RWPE2 (cell line): Measurements from ENCODE around the gene PUM1.
"Not testable (repeated sequence)": the region's sequence is repeated elsewhere in the genome, so short reads cannot be mapped to it uniquely, and the experiment has no call there.

ENCODE experiments used
- ATAC-seq: fragments of 200-7000 bp; cut with Tn5 transposase; 3 replicates; pipeline ENCODE4 v1.9.1; 2021; ENCODE audit warnings: low read depth
- DNase-seq: peaks from one replicate; pipeline ENCODE4 v3.0.0-alpha.2; 2020; ENCODE audit warnings: low spot score
- H3K27ac ChIP-seq: fragments of 450-650 bp; 2 replicates; pipeline ENCODE4 v1.5.1; 2017; ENCODE audit warnings: mild to moderate bottlenecking; ENCODE audit not compliant: poor library complexity, severe bottlenecking
- H3K27me3 ChIP-seq: fragments of 250-450 bp; sonication (Bioruptor Pico); 2 replicates; pipeline ENCODE4 v1.5.1; 2021; ENCODE audit warnings: mild to moderate bottlenecking, moderate library complexity; ENCODE audit not compliant: insufficient read depth, poor library complexity, severe bottlenecking
- H3K36me3 ChIP-seq: fragments of 250-450 bp; sonication (Bioruptor Pico); 2 replicates; pipeline ENCODE4 v1.5.1; 2020; ENCODE audit warnings: low read depth, mild to moderate bottlenecking, moderate library complexity
- H3K4me1 ChIP-seq: fragments of 250-450 bp; sonication (Bioruptor Pico); 2 replicates; pipeline ENCODE4 v1.5.1; 2021; ENCODE audit warnings: mild to moderate bottlenecking, moderate library complexity; ENCODE audit not compliant: insufficient read depth, poor library complexity, severe bottlenecking
- H3K4me3 ChIP-seq: fragments of 250-450 bp; sonication (Bioruptor Pico); 2 replicates; pipeline ENCODE4 v1.5.1; 2021; ENCODE audit warnings: mild to moderate bottlenecking, moderate library complexity; ENCODE audit not compliant: severe bottlenecking
- H3K9me3 ChIP-seq: fragments of 250-450 bp; sonication (Bioruptor Pico); 2 replicates; pipeline ENCODE4 v1.5.1; 2021; ENCODE audit warnings: mild to moderate bottlenecking, moderate library complexity; ENCODE audit not compliant: severe bottlenecking
- TF ChIP-seq, protein P1 (sequence below): fragments of 450-650 bp; IDR thresholded peaks from one replicate; pipeline ENCODE4 v1.5.1; 2017; ENCODE audit warnings: mild to moderate bottlenecking, moderate library complexity; ENCODE audit not compliant: poor library complexity, severe bottlenecking

The PUM1 gene

GRCh38 chr1:31043631-31044030 is 21.9 kb downstream of the PUM1 start:
- DNase-seq = no peak
- Histone ChIP-seq H3K9me3 (no peaks in the 10 kb centered on the region), H3K27ac (no peak overlapping the region), H3K36me3 (peaks cover 70% of the 10 kb centered on the region), H3K4me3 (no peak overlapping the region), H3K27me3 (no peaks in the 10 kb centered on the region), H3K4me1 (peaks cover 54% of the 10 kb centered on the region)
- no peak for ATAC-seq
- TF ChIP-seq, protein P1, sequence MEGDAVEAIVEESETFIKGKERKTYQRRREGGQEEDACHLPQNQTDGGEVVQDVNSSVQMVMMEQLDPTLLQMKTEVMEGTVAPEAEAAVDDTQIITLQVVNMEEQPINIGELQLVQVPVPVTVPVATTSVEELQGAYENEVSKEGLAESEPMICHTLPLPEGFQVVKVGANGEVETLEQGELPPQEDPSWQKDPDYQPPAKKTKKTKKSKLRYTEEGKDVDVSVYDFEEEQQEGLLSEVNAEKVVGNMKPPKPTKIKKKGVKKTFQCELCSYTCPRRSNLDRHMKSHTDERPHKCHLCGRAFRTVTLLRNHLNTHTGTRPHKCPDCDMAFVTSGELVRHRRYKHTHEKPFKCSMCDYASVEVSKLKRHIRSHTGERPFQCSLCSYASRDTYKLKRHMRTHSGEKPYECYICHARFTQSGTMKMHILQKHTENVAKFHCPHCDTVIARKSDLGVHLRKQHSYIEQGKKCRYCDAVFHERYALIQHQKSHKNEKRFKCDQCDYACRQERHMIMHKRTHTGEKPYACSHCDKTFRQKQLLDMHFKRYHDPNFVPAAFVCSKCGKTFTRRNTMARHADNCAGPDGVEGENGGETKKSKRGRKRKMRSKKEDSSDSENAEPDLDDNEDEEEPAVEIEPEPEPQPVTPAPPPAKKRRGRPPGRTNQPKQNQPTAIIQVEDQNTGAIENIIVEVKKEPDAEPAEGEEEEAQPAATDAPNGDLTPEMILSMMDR = no peak

DNA sequence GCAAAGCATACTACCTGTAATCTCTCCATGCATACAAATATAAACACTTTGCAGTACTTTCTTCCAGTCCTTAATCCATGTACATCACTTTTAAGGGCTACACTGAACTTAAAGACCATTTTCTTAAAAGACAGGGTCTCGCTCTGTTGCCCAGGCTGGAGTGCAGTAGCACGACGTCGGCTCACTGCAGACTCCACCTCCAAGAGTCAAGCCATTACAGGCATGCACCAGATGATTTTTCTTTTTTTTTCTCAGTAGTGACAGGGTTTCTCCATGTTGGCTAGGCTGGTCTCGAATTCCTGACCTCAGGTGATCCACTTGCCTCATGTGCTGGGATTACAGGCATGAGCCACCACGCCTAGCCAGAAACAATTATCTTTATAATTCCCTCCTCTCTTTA is 22.9 kb downstream of the PUM1 start:
- Histone ChIP-seq H3K27ac (no peak overlapping the region), H3K27me3 (no peaks in the 10 kb centered on the region), H3K9me3 (no peaks in the 10 kb centered on the region), H3K4me1 (peaks cover 51% of the 10 kb centered on the region), H3K36me3 (peaks cover 78% of the 10 kb centered on the region), H3K4me3 (no peak overlapping the region)
- TF ChIP-seq, protein P1 = no peak
- DNase-seq (no peak), ATAC-seq (no peak)

DNA sequence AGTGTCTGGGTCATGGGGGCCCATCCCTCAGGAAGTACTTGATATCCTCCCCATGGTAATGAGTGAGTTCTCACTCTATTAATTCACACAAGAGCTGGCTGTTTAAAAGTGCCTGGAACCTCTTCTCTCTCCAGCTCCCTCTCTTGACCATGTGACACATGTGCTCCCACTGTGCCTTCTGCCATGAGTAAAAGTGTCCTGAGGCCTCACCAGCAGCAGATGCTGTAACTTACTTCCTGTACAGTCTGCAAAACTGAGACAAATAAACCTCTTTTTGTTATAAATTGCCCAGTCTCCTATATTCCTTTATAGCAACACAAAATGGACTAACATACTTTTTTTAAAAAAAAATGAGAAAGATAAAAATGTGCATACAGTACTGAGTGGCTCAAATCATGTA is 24.0 kb downstream of the PUM1 start:
- H3K4me1 ChIP-seq = peaks cover 50% of the 10 kb centered on the region
- DNase-seq (no peak), ATAC-seq (no peak)
- H3K27me3 ChIP-seq = no peaks in the 10 kb centered on the region
- H3K4me3 ChIP-seq = no peak overlapping the region
- TF ChIP-seq, protein P1 = no peak
- H3K9me3 ChIP-seq = no peaks in the 10 kb centered on the region
- H3K36me3 ChIP-seq = peaks cover 78% of the 10 kb centered on the region
- H3K27ac ChIP-seq = no peak overlapping the region

- H3K9me3 ChIP-seq = no peaks in the 10 kb centered on the region
- peaks cover 69% of the 10 kb centered on the region for H3K36me3 ChIP-seq
- peaks cover 58% of the 10 kb centered on the region for H3K4me1 ChIP-seq
- ATAC-seq = peak; percentile 37; the same call in 2 of the 3 replicates
- TF ChIP-seq, protein P1 = no peak
- no peaks in the 10 kb centered on the region for H3K27me3 ChIP-seq
- no peak for DNase-seq
- H3K4me3 ChIP-seq = no peak overlapping the region
- H3K27ac ChIP-seq = peak overlapping the region; percentile 18
Observed at GRCh38 chr1:31040038-31040437, 25.5 kb downstream of the PUM1 start.

- Histone ChIP-seq H3K4me1 (peaks cover 67% of the 10 kb centered on the region), H3K27ac (peak overlapping the region; percentile 18), H3K36me3 (peaks cover 67% of the 10 kb centered on the region)
- ATAC-seq, H3K27me3 ChIP-seq, H3K9me3 ChIP-seq, DNase-seq, H3K4me3 ChIP-seq: not testable (repeated sequence)
Observed at GRCh38 chr1:31038935-31039334, 26.6 kb downstream of the PUM1 start.
